H9 (cell line): Measurements from ENCODE around the gene PGBD5. TPM values are rescaled to one million over a fixed set of nuclear protein-coding genes. Genes with fewer than 3 reads are reported as not detected.

Experiments
- DNase-seq: peaks from one replicate; pipeline ENCODE4 v3.0.0-alpha.2; 2017
- H2AFZ ChIP-seq: one replicate; pipeline ENCODE4 v1.6.1; 2013; ENCODE audit warnings: mild to moderate bottlenecking, low read length, control low read depth, moderate library complexity
- H2AK5ac ChIP-seq: 2 replicates; pipeline ENCODE4 v1.6.1; 2013; ENCODE audit warnings: low read length, control low read depth, mixed read lengths; ENCODE audit not compliant: insufficient read length
- H2BK120ac ChIP-seq: one replicate; pipeline ENCODE4 v1.6.1; 2013; ENCODE audit warnings: low read depth, mild to moderate bottlenecking, low read length, control low read depth, inconsistent platforms; ENCODE audit not compliant: poor library complexity, severe bottlenecking
- H2BK12ac ChIP-seq: 2 replicates; pipeline ENCODE4 v1.6.1; 2013; ENCODE audit warnings: low read length, control low read depth, mixed read lengths, low read depth; ENCODE audit not compliant: insufficient read length
- H2BK15ac ChIP-seq: 2 replicates; pipeline ENCODE4 v1.6.1; 2013; ENCODE audit warnings: low read depth, low read length, control low read depth
- H2BK20ac ChIP-seq: one replicate; pipeline ENCODE4 v1.6.1; 2013; ENCODE audit warnings: low read depth, mild to moderate bottlenecking, low read length, control low read depth, inconsistent platforms; ENCODE audit not compliant: poor library complexity, severe bottlenecking
- H2BK5ac ChIP-seq: 2 replicates; pipeline ENCODE4 v1.6.1; 2013; ENCODE audit warnings: low read length, control low read depth, mixed read lengths; ENCODE audit not compliant: insufficient read length
- H3K14ac ChIP-seq: 2 replicates; pipeline ENCODE4 v1.6.1; 2013; ENCODE audit warnings: low read length, control low read depth; ENCODE audit not compliant: insufficient read depth
- H3K18ac ChIP-seq: 2 replicates; pipeline ENCODE4 v1.6.1; 2013; ENCODE audit warnings: low read depth, mild to moderate bottlenecking, mixed read lengths, low read length, control low read depth; ENCODE audit not compliant: insufficient read length
- H3K23ac ChIP-seq: 2 replicates; pipeline ENCODE4 v1.6.1; 2013; ENCODE audit warnings: low read length, control low read depth, mixed read lengths, low read depth; ENCODE audit not compliant: insufficient read length
- H3K23me2 ChIP-seq: 2 replicates; pipeline ENCODE4 v1.6.1; 2013; ENCODE audit warnings: low read depth, mild to moderate bottlenecking, mixed read lengths, low read length, control low read depth; ENCODE audit not compliant: insufficient read length, poor library complexity, severe bottlenecking
- H3K27ac ChIP-seq: 2 replicates; pipeline ENCODE4 v1.5.1; 2013; ENCODE audit warnings: low read length, control low read depth, mixed read lengths, low read depth; ENCODE audit not compliant: insufficient read length
- H3K27me3 ChIP-seq: 2 replicates; pipeline ENCODE4 v1.6.1; 2013; ENCODE audit warnings: low read length, control low read depth, inconsistent platforms; ENCODE audit not compliant: insufficient read depth
- H3K4ac ChIP-seq: 2 replicates; pipeline ENCODE4 v1.6.1; 2013; ENCODE audit warnings: low read depth, mild to moderate bottlenecking, control low read depth, inconsistent platforms, low read length, moderate library complexity
- H3K4me1 ChIP-seq: 2 replicates; pipeline ENCODE4 v1.6.1; 2013; ENCODE audit warnings: low read length, control low read depth, inconsistent platforms; ENCODE audit not compliant: insufficient read depth
- H3K4me2 ChIP-seq: 2 replicates; pipeline ENCODE4 v1.6.1; 2013; ENCODE audit warnings: low read length, control low read depth, mixed read lengths; ENCODE audit not compliant: insufficient read length, insufficient read depth
- H3K56ac ChIP-seq: 2 replicates; pipeline ENCODE4 v1.6.1; 2013; ENCODE audit warnings: low read depth, mild to moderate bottlenecking, mixed read lengths, low read length, control low read depth; ENCODE audit not compliant: insufficient read length
- H3K79me1 ChIP-seq: 2 replicates; pipeline ENCODE4 v1.6.1; 2013; ENCODE audit warnings: low read depth, mild to moderate bottlenecking, moderate library complexity, low read length, control low read depth, inconsistent platforms; ENCODE audit not compliant: insufficient read depth, poor library complexity, severe bottlenecking
- H3K79me2 ChIP-seq: 2 replicates; pipeline ENCODE4 v1.6.1; 2013; ENCODE audit warnings: low read length, control low read depth, inconsistent platforms; ENCODE audit not compliant: insufficient read depth
- H3K9ac ChIP-seq: 2 replicates; pipeline ENCODE4 v1.6.1; 2013; ENCODE audit warnings: low read length, control low read depth, mixed read lengths; ENCODE audit not compliant: insufficient read length; ENCODE audit errors: extremely low read depth
- H3K9me3 ChIP-seq: one replicate; pipeline ENCODE4 v1.6.1; 2013; ENCODE audit warnings: low read depth, low read length, inconsistent platforms; ENCODE audit not compliant: control insufficient read depth
- H3T11ph ChIP-seq: one replicate; pipeline ENCODE4 v1.6.1; 2013; ENCODE audit warnings: mild to moderate bottlenecking, low read length, control low read depth, inconsistent platforms
- H4K20me1 ChIP-seq: one replicate; pipeline ENCODE4 v1.6.1; 2013; ENCODE audit not compliant: control insufficient read depth, insufficient read length, insufficient read depth
- H4K5ac ChIP-seq: 2 replicates; pipeline ENCODE4 v1.6.1; 2013; ENCODE audit warnings: low read depth, mild to moderate bottlenecking, mixed read lengths, low read length, control low read depth; ENCODE audit not compliant: insufficient read length
- H4K8ac ChIP-seq: replicated peaks from 2 replicates; pipeline ENCODE4 v1.6.1; 2013; ENCODE audit warnings: low read length, control low read depth, mixed read lengths, low read depth; ENCODE audit not compliant: insufficient read length
- H4K91ac ChIP-seq: 2 replicates; pipeline ENCODE4 v1.6.1; 2013; ENCODE audit warnings: low read depth, mild to moderate bottlenecking, moderate library complexity, mixed read lengths, low read length, control low read depth; ENCODE audit not compliant: insufficient read length
- H3K27ac Mint-ChIP-seq, 3 experiments: 2 replicates in 2 of 3; 3 replicates in 1 of 3; pipeline ENCODE4 v1.8.0; 2020 to 2021; ENCODE audit warnings: mixed read lengths in 3 of 3, mild to moderate bottlenecking in 1 of 3, moderate library complexity in 1 of 3
- H3K27me3 Mint-ChIP-seq: 2 replicates; pipeline ENCODE4 v1.8.0; 2021; ENCODE audit warnings: low read depth, mild to moderate bottlenecking, moderate library complexity, mixed read lengths
- H3K36me3 Mint-ChIP-seq, 3 experiments: 2 replicates in 2 of 3; 3 replicates in 1 of 3; pipeline ENCODE4 v1.8.0; 2020 to 2021; ENCODE audit warnings: low read depth in 3 of 3, mixed read lengths in 3 of 3; ENCODE audit not compliant: insufficient read depth in 1 of 3
- H3K4me1 Mint-ChIP-seq, 2 experiments: 2 replicates each; pipeline ENCODE4 v1.8.0; 2020; ENCODE audit warnings: mixed read lengths in 2 of 2
- H3K4me3 Mint-ChIP-seq, 2 experiments: 2 replicates in 1 of 2; 3 replicates in 1 of 2; pipeline ENCODE4 v1.8.0; 2020 to 2021; ENCODE audit warnings: mild to moderate bottlenecking in 2 of 2, mixed read lengths in 2 of 2, moderate library complexity in 1 of 2
- H3K9me3 Mint-ChIP-seq, 2 experiments: 2 replicates in 1 of 2; 3 replicates in 1 of 2; pipeline ENCODE4 v1.8.0; 2020; ENCODE audit warnings: mild to moderate bottlenecking in 2 of 2, mixed read lengths in 2 of 2, moderate library complexity in 1 of 2
- CTCF ChIP-seq: fragments of 200-600 bp; sonication (generic); conservative IDR thresholded peaks from 3 replicates; pipeline ENCODE4 v1.8.0; 2021; ENCODE audit warnings: antibody characterized with exemption, mild to moderate bottlenecking
- WGBS: extraction: QIAGEN DNeasy Blood & Tissue Kit; methylation state at CpG from one replicate; pipeline ENCODE4 v1.1.7; 2013; ENCODE audit warnings: missing lambda C conversion rate, low lambda C conversion rate, mixed read lengths; ENCODE audit not compliant: insufficient read length; ENCODE audit errors: extremely low coverage; 5-methylcytosine and 5-hydroxymethylcytosine counted together
- total RNA-seq: library from RNA; stranded (reverse); gene quantifications from 2 replicates; pipeline ENCODE4 v1.2.1, GENCODE V29; 2021

PGBD5 gene
- total RNA-seq, 1 experiment from 2014 or later = 19.1 TPM

GRCh38 chr1:230271300-230272035, 154.7 kb downstream of the PGBD5 start:
- H3K27ac ChIP-seq = no peak overlapping the region
- H3T11ph ChIP-seq = no peak overlapping the region
- no peak overlapping the region for H3K23ac ChIP-seq
- H2BK120ac ChIP-seq = no peak overlapping the region
- WGBS = no CpG with 5 or more reads among the region's 20 CpGs
- H3K9me3 Mint-ChIP-seq = no peaks in the 10 kb centered on the region
- no peak overlapping the region for H2BK12ac ChIP-seq
- H3K18ac ChIP-seq = no peak overlapping the region
- no peaks in the 10 kb centered on the region for H3K79me1 ChIP-seq
- no peak overlapping the region for H3K4ac ChIP-seq
- no peaks in the 10 kb centered on the region for H3K9me3 ChIP-seq
- H3K56ac ChIP-seq = no peak overlapping the region
- H3K14ac ChIP-seq = no peak overlapping the region
- peak overlapping the region in 2 of 3 experiments; percentile 3 to 50; a peak in 2 of 7 replicates for H3K27ac Mint-ChIP-seq
- H2AFZ ChIP-seq = no peak overlapping the region
- H3K9ac ChIP-seq = no peak overlapping the region
- no peak overlapping the region for H4K91ac ChIP-seq
- peaks cover 2% of the 10 kb centered on the region; the same call in 1 of the 2 replicates for H3K4me1 ChIP-seq
- H4K20me1 ChIP-seq = no peaks in the 10 kb centered on the region
- H3K4me3 Mint-ChIP-seq = no peak overlapping the region
- H3K36me3 Mint-ChIP-seq = peaks cover 0 to 6% (median 5%) of the 10 kb centered on the region in 3 experiments; a peak in 5 of 7 replicates
- DNase-seq = no peak
- no peak overlapping the region for H2AK5ac ChIP-seq
- H4K8ac ChIP-seq = no peak overlapping the region
- H3K4me1 Mint-ChIP-seq = peaks cover 6 to 7% of the 10 kb centered on the region in 2 experiments
- H3K23me2 ChIP-seq = no peaks in the 10 kb centered on the region
- no peak for TF ChIP-seq CTCF
- H2BK5ac ChIP-seq = no peak overlapping the region
- H2BK15ac ChIP-seq = no peak overlapping the region
- H3K4me2 ChIP-seq = no peak overlapping the region
- H2BK20ac ChIP-seq = no peak overlapping the region
- H3K79me2 ChIP-seq = no peaks in the 10 kb centered on the region
- no peaks in the 10 kb centered on the region for H3K27me3 ChIP-seq
- no peaks in the 10 kb centered on the region for H3K27me3 Mint-ChIP-seq
- H4K5ac ChIP-seq = no peak overlapping the region
